C4-2B (cell line): ENCODE data around the gene PDLIM1.
A peak's percentile ranks its signal among the peaks of the same experiment; 100 is the strongest.

Source experiments
- H3K27ac ChIP-seq: fragments of 450-650 bp; 2 replicates; pipeline ENCODE4 v1.5.1; 2017
- CTCF ChIP-seq: fragments of 450-650 bp; conservative IDR thresholded peaks from 2 replicates; pipeline ENCODE4 v1.5.1; 2017; ENCODE audit warnings: mild to moderate bottlenecking
- ZFX ChIP-seq: fragments of 450-650 bp; IDR thresholded peaks from 2 replicates; pipeline ENCODE4 v1.6.1; 2017

PDLIM1 gene

GRCh38 chr10:95295031-95295755 lies 4.4 kb upstream of the PDLIM1 start:
- TF ChIP-seq CTCF = no peak
- TF ChIP-seq ZFX = no peak
- no peak overlapping the region for H3K27ac ChIP-seq

- TF ChIP-seq CTCF = no peak
- no peak for TF ChIP-seq ZFX
- H3K27ac ChIP-seq = no peak overlapping the region
These were observed 2.8 kb upstream of the PDLIM1 start for GRCh38 chr10:95293631-95294030.

GRCh38 chr10:95291365-95292039 lies 699 bp upstream of the PDLIM1 start:
- H3K27ac ChIP-seq = peak overlapping the region; percentile 76

GRCh38 chr10:95289921-95290421 lies 832 bp downstream of the PDLIM1 start:
- no peak for TF ChIP-seq ZFX
- TF ChIP-seq CTCF = no peak
- peak overlapping the region; percentile 76 for H3K27ac ChIP-seq

More at GRCh38 chr10:95291365-95292039, 699 bp upstream of the PDLIM1 start:
- TF ChIP-seq CTCF = no peak
- no peak for TF ChIP-seq ZFX

- TF ChIP-seq CTCF = no peak
- no peak for TF ChIP-seq ZFX
- no peak overlapping the region for H3K27ac ChIP-seq
These were observed 1.5 kb downstream of the PDLIM1 start for GRCh38 chr10:95289003-95289920.

- TF ChIP-seq ZFX = no peak
- no peak for TF ChIP-seq CTCF
- no peak overlapping the region for H3K27ac ChIP-seq
These were observed 2.5 kb downstream of the PDLIM1 start for GRCh38 chr10:95288303-95288702.
